Stimulated activated CD4-positive, alpha-beta T cell treated with anti-CD3 and anti-CD28 coated beads, Interleukin-2, amount 100 ng/mL, for 48 hours (primary cell): ENCODE data around the gene TMEM181.
"Not testable (repeated sequence)": the region's sequence is repeated elsewhere in the genome, so short reads cannot be mapped to it uniquely, and the experiment has no call there.

Experiments used
- DNase-seq, 2 donors: peaks; one replicate each; pipeline ENCODE4 v3.0.0-alpha.2; 2020

TMEM181 gene

DNA sequence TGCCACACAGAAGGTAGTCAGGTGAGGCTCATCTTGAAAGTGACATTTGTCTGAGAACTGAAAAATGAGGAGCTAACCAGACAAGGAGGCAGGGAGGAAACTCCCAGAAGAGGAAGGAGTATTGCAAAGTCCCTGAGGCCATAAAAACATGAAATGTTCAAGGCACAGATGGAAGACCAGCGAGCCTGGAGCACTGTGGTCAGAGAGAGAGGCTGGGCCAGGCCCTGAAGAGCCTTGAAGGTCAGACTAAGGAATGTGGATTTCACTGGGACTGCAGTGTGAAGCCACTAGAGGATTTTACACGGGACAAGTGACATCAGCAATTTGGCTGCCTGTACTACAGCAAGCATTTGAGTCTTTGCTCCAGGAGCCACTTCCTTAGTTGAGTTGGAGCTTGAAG, 21.1 kb upstream of the TMEM181 start:
- no peak for DNase-seq

DNA sequence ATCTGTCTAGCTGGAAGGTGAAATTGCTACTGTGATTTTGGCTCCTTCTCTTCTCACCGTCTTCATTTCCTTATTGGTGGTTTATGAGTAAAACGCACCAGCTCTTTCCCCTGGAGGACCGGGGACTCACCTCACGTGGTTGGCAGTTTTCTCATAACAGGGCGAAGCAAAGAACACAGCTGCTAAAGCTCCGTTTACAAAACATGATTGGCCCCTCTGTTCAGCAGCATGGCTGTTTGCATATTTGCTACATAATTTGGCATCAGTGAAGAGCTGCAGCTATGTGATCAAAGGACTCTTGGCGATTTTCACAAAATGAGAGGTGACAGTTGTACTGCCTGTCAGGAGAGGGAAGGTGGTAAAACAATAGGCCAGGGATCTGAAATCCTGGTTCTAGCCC, 20.5 kb upstream of the TMEM181 start:
- no peak for DNase-seq

DNA sequence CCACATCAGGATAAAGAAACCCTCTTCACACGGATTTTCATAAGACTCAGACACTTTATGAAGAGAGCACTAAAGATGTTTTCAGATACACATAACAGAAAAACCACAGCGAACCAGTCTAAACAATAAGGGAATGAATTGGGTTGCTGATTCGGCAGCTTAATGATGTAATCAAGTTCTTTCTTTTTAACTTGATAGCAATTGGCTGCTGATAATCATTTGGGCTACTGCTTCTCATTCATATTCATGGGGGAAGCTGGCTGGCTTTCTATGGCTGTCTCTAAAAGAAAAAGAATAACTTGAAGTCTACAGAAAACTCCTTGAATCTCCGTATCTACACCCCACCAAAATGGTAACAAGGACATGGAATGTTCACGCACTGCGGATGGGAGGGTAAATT, 20.0 kb upstream of the TMEM181 start:
- no peak for DNase-seq

DNA sequence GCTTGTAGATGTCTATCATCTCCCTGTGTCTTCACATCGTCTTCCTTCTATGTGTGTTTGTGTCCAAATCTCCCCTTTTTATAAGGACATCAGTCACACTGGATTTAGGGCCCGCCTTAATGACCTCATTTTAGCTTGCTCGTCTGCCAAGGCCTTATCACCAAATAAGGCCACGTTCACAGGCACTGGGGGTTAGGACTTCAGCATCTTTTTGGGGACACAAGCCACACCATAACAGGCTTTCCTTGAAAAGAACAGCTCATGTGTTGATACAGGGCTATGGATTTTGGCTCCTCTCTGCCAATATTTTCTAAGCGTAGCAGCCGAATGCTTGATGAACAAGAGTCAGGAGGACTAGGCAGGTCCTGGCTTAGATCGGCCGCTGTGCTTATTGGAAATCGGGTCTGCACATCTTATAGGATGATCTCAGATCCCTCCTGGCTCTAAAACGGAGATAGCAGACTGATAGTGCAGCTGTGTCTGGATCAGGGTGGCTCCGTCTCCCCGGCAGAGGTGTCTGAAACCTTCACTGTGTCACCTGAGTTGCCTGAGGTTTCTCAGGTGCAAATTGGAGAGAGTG, 16.2 kb upstream of the TMEM181 start:
- no peak for DNase-seq

DNA sequence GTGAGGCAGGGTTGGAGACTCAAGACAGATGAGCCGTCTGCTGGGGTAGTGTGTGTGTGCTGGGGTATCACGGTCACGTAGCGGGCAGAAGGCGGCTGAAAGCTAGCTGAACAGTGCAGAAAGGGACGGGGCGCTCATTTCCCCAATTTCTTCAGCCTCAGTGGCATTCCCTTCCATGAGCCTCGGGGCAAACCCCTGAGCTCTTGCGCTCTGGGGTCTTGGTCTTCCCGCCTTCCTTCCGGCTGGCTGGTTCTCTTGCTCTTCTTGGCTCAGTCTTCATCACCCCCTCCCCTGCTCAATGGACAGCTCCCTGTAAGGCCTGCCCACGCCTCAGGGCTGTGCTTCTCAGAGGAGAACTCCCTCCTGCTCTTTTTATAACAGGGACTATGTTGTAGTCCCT, 15.5 kb upstream of the TMEM181 start:
- no peak for DNase-seq

DNA sequence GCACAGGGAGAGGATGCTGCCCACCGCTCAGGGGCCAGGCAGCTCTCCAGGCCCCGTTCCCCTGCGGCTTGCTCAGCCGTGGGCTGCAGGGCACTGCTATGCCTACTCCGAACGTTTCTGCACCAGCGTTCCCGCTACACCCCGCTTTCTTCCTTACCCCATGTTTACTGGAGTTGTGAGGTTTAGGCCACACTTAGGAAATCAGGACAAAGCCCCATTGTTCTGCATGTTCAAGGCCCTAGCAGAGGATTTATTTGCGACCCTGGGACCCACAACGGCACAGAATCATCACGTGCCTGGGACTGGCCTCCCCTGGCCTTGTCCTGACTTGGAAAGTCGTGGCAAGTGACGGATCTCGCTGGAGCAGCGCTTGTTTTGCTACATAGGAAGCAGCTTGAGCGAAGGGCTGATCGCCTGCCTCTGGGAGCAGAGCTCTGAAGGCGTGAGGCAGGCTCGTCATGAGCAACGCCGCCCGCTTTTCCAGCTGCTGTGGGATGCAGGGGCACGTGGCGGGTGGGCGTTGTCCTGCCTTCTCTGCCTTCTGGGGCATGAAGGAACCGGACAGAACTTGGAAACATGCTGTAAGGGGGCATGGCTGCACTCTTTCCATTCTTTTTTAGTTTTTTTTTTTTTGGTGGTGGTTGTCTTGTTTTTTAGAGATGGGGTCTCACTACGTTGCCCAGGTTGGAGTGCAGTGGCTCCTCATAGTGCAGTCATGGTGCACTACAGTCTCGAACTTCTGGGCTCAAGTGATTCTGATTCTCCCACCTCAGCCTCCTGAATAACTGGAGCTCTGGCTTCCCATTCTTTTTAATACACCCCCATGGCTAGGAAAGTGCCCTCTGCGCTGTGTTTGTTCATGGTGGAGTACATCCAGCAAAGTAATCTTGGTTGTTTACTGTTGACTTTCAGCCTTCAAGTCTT, 14.6 kb upstream of the TMEM181 start:
- no peak for DNase-seq

DNA sequence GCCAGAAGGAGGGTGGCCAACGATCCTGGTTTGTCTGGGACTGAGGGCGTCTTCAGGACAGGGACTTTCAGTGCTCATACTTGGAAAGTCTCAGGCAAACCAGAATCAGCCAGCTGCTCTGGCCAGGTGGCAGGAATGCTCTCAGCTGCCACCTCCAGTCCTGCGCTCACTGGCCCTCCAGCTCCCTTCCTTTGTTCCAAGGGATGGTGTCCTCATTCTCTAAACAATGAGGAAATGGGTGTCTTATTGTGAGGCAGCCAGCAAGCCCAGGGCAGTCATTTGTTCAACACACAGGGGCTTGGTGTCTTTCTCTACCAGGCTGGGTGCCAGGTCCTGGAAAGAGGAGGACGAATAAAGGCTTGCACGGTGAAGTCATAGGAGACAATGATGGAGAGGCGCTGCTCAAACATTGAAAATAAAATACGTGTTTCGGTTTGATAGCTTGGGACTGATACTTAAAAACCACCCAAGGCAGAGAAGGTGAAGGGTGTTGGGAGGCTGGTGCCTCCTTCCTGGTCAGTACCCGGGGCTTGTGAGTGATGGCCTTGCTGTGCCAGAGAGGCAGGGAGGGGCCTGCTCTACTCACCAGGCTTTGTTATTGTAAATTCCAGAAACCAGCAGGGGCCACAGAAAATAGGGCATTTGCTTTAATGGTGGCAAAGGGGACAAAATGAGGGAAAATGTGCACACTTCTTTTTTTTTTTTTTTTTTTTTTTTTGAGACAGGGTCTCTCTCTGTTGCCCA, 11.3 kb upstream of the TMEM181 start:
- no peak for DNase-seq

DNA sequence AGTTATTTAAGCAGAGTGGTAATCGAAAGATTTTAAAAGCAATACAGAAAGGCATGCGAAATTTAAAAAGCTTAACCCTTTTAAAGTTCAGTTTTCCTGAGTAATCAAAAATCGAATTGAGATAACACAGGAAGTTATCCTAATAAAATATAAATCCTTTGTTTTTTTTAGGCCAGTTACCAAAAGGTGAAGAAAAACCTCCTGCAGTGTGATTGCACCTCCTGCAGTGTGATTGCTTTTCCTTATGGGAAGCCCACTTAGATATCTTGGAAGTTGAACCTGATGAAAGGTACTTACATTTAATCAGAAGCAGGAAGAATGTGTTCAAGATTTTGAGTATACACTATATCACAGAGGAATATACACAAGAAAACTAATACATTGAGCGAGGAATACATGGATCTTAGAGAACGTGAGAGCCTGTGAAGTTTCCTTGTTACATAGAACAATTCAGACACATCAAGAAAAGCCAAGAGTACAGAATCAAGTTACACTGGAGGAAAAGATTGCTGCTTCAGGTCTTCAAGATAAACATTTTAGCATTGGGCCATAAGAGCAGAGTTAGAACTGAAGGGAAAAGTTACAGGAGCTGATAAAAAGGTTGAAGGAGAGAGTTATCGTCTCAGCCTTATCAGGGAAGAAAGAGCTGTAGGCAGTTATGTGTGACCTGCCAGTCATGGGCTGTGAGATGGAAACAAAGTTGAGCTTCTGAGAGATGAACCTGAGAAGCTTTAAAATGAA, 7.7 kb upstream of the TMEM181 start:
- no peak for DNase-seq

DNA sequence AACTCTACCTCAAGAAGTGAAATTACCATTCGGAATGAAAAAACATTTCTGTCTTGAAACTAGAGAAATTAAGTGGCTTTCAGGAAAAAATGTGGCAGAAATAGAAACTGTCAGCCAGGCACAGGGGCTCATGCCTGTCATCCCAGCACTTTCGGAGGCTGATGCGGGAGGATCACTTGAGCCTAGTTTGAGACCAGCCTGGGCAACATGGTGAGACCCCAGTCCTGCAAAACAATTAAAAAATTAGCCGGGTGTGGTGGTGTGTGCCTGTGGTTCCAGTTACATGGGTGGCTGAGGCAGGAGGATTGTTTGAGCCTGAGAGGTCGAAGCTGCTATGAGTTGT, 7.1 kb upstream of the TMEM181 start:
- DNase-seq, result no peak

DNA sequence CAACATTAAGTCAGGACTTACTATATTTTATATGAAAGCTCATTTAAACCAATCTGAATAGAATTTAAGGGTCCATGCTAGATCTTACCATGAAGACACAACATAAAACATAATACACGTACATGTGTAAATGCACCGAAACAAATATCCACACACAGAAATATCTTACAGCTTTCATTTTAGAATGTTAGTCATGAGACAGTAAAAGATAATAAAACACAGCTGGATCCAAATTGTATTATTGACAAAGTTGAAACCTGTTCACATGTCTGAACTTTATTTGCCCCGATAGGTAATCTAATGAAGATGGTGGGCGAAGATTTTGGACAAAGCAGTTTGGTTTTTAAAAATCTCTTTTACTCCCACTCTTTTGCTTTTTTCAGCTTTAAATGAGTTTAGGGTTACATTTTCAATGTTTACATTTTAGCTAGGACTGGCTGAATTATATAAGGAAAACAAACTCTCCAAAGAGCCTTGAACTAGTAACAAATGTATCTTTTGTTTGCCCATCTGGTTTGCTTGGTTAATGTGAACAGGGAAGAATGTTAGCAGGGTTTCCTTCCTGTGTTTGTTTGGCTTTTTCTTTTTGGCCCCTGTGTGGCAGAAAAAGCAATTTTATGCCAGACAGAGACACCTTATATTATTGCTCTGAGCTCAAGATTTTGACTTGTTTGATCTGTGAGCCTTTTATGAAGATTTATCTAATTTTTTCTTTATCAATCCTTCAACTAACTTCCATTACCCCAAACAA, 5.1 kb upstream of the TMEM181 start:
- DNase-seq, result no peak

DNA sequence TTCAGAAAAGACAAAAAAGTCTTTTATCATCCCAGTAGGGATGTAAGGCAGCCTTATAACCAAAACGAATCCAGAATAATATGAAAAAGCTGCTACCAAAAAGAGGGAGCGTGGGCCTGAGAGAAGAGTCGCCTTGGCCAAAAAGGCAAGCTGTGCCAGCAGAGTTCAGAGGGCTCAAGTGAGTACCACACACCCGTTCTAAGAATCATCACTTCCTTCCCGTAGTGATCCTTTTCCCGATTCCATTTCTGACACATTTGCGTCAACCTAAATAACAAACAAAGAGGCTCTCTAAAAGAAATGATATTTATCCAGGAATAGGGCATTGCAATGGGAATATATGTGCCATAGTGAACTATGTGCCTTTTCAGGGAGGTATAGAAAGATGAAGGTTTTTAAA, 3.8 kb upstream of the TMEM181 start:
- no peak for DNase-seq

DNA sequence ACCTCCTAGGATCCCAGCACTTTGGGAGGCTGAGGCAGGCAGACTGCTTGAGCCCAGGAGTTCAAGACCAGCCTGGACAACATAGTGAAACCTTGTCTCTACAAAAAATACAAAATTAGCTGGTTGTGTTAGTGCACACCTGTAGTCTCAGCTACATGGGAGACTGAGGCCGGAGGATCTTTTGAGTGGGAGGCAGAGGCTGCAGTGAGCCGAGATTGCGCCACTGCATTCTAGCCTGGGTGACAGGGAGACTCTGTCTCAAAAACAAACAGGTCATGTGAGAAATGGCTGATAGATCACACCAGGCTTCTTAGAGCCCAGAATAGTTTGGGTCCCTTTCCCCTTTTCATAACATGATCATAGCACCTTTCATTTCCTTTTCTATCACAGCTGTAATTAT, 2.8 kb upstream of the TMEM181 start:
- not testable (repeated sequence) for DNase-seq

DNA sequence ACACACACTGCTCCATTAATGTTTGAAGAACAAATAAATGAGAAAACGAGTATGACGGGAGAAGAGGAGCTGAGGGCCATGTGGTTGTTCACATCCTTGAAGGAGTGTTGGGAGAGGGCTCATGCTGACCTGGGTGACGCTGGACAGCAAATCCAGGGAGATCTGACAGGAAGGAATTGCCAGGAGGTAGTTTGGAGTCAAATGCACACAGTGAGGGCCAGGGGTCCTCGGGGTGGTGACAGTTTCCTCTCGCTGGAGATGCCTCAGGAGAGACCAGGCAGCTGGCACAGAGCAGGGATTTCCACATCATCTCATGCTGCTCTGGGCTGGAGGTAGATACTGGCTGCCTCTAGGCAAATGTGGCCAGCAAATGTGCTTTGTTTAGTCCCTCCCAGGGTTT, 2.0 kb upstream of the TMEM181 start:
- DNase-seq, result no peak

DNA sequence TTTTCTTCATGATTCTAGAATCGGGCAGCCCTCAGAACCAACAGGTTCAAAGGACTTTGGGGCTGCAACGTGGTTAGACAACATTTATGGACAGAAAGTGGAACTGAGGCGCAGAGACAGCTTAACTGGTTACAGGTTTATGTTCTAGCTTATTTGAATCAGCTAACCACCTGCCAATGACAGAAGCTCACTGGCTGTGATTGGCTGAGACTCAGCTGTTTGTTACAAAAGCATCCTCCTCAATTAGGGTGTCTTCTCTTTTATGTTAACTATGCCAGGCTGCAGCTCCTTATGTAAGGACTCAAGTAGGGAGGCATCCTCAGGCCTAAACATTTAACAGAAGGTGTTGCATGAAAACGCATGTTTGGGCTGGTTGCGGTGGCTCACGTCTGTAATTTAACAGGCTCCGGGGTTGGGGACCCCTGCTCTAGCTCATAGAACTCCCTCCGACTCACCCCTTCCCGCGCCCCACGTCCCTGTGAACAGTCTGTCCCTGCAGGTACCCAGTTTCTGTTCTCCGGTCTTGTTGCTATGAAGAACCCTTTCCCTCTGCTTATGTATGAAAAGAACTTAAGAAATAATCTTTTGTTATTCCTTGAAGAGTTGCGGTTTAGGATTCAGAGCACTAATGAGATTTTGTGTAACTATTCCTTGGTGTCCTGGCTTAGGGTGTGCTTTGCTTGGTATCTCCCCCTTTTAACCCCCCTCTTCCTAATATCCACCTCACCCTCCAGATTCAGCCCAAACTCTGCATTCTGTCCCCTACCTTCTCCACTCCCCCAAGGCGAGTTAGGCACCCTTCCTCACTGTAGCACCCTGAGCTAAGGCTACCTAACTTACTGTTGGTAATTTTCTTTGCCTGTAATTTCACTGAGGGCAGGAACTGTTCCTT, 1.2 kb upstream of the TMEM181 start:
- no peak for DNase-seq

DNA sequence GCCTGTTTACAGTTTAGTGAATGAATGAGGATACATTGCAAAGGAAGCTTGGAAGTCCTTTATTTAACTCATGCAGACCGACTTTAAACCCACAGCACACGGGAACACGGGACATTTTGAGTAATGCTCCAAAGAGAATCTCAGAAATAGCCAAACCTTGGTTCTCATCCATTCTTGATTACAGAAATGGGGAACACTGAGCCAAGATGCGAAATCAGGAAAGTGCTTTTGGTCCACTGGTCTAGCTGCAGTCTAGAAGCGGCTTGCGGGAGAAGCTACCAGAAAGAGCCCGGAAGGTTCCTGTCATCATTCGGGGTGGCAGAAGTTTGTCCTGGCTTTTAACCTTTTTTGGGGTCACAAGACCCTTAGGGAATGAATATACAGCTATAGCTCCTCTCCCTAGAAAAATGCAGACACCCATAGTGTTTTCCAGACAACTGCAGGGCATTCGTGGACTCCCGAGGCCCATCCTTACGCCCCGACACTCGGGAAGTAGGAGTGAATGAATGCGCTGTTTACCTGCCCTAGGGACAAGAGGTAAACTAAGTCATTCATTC, 475 bp upstream of the TMEM181 start:
- DNase-seq, result no peak

DNA sequence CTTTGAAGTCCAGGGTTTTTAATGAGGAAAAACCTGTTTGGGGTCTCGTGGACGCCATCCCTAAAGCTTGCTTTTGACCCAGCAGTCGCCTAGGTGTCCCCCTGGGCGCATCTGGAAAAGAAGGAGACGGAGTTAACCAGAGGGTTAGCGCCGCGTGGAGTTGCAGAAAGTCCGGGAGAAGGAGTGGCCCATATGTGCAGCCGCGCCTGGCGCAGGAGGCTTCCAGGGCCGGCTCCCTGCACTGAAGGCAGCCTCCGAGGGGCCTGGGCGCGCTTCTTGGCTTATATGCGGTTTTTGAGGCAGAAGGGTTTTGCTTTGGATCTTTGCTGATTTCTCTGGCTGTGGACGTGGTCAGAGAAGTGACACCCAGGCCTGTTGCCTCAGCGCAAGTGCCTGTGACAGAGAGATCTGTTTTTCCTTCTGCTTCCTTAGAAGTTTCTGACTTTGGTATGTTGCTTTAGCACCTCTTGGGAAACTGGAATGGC, 987 bp downstream of the TMEM181 start:
- peak in 1 of 2 donors; percentile 16 for DNase-seq

DNA sequence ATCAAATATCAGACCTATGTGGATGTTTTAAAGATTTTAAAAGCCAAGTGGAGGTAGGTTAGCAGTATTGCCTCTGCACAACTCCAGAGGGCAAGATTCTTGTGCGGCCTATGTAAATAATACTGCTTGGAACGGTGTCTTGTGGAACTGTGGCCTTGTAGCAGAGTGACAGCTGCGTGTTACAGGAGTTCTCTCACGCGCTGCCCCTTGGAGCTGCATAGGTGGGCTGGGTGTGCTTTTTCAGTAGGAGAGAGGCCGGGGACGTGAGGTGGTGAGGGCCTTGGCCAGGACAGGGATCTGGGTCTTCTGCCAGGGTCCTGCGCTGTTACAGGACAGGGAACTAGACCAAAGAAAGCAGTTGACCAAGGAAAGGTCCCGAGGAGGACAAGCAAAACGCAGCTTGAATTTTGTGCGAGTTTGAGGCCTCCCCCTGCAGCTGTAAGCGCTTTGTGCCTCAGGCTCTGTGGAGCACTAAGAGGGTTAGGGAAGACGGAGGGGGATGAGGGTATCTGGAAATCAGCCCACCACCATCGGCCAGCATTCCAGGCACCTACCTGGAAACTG, 1.5 kb downstream of the TMEM181 start:
- DNase-seq, result no peak

DNA sequence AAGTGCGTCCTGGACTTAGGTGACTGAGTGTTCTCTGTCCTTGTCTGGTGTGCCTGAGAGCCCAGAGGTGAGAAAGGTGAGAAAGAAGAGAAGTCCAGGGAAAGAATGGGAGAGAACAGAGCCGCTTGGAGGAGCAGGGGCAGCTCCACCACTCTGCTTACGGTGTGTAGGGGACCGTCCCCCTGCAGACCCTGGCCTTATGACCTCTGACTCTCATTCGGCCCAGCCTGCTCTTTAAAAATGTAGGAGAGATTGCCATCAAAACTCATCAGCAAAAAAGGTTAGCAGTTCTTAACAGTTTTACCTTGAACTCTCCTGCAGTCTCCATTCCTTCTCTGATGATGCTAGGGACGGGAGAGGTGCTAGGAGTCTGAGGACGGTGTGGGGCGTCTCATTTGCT, 2.0 kb downstream of the TMEM181 start:
- no peak for DNase-seq

DNA sequence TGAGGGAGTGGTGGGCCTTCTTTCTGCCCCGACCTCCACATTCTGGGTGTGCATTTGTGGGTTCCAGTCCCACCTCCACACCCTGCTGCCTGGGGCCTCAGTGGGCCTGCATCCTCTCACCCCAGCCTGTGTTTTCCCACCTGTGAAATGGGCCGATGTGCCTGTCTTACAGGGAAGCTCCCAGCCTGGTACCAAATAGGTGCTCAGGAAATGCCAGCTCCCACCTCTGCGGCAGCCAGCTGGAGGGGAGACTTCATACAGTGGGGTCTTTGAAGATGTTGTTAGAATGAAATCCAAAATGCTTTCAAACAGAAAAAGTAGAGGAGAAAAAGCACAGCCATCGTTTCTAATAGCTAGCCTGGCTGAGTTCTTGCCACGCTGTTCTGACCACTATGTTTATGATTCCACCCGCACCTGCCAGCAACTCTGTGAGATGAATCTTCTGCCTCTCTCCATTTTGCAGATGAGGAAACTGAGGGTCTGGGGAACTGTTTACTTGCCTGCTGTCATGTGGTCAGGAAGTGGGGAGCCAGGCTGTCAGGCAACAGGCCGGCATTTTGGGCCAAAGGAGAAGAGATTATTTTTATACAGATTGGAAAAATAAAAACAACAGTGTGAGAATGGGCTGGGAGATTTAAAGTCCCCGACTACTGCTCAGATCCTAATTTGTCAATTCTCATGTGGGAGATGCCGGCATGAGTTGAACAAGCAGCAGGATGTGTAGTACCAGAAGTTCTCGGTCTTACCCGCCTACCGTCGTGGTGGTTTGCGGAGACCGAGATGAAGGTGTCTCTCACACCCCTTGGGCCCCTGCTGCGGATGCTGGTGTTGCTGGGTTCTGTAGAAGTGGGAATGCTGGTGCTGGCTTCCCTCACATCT, 4.6 kb downstream of the TMEM181 start:
- no peak for DNase-seq

DNA sequence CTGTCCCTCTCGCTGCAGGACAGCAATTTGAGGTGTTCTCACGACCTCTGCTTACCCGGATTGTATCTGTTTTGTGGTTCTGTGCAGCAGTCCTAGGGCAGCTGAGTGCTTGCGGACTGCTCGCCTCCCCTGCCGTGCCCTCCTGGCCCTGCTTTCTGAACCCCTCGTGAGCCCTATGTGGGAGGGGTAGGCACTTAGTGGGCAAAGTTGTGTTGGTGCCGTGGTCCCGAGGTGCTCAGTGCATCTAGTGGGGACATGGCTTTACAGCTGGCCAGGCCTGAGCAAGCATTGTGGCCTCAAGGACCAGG, 5.2 kb downstream of the TMEM181 start:
- DNase-seq, result no peak
